Measurements from ENCODE around the gene CEP57L1. TPM values are rescaled to one million over a fixed set of nuclear protein-coding genes. Genes with fewer than 3 reads are reported as not detected.

Gene CEP57L1
- total and polyA plus RNA-seq, 7 experiments from 2014 or later = 3.1 to 17.2 (median 6.5) TPM

DNA sequence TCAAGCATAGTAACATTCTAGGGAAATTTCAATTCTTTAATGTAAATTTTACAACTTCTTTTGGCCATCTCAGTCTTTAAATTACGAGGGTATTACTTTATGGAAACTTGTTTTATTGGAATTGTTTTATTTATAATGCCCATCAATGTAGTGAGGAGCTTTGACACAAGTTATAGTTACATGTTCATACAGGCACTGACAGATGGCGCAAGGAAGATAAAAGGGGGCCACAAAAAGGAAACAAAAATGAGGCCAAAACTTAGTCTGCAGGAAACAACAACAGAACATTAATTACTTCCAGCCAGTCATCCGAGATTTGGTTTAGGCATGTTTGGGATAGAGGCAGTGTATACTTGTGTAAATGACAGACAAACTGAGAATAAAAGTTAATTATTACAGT lies 18.9 kb upstream of the CEP57L1 start:
- POLR2A ChIA-PET = interaction anchor here (0.5 to 1.3 kb wide), 2 partner anchors 67 to 201 kb away, joined by 4 read pairs; no protein-coding TSS in a partner anchor

DNA sequence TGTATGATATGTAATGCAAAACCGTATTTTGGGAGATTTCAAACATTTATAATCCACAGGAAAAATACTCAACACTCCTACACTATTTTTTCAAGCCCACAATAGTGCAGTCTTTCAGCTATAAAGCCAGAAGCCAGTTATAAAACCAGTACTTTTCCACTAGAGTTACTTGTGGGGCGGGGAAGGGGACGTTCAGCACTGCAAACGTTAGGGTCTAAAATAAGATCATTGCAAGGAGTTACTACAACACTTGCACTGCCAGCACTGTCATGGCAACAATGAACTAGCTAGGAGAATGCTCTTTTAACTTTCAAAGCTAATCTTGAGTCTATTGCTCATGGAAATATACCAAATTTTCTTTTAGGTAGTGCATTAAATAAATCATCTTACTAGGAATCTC lies 15.3 kb upstream of the CEP57L1 start:
- Mint-ChIP-seq H3K27ac (no peak overlapping the region), H3K4me3 (no peak overlapping the region), H3K36me3 (peaks cover 0 to 4% (median 0%) of the 10 kb centered on the region in 5 donors), H3K27me3 (peaks cover 0 to 7% (median 0%) of the 10 kb centered on the region in 5 donors), H3K4me1 (peaks cover 0 to 4% (median 0%) of the 10 kb centered on the region in 7 donors), H3K9me3 (no peaks in the 10 kb centered on the region)
- intact Hi-C loops (cut with micrococcal nuclease) = no loop called here
- no peaks in the 10 kb centered on the region for H3K4me1 ChIP-seq (ENCODE audit: control insufficient read depth in 2 of 2, insufficient read depth in 2 of 2, low read length in 2 of 2)
- no peak for ATAC-seq
- ChIA-PET CTCF (interaction anchor here (0.7 kb wide), 1 partner anchor 782 kb away, joined by 3 read pairs; no protein-coding TSS in a partner anchor), POLR2A (interaction anchor here (0.6 kb wide), 3 partner anchors 152 to 543 kb away, joined by 3 to 4 read pairs (median 3); no protein-coding TSS in a partner anchor)
- H3K27ac ChIP-seq (ENCODE audit: low read depth, low read length) = no peak overlapping the region
- DNase-seq = no peak
- no peaks in the 10 kb centered on the region for H3K9me3 ChIP-seq (ENCODE audit: control insufficient read depth in 2 of 3, low read length in 3 of 3)
- H3K36me3 ChIP-seq (ENCODE audit: control insufficient read depth in 2 of 3, insufficient read depth in 3 of 3, low read length in 3 of 3) = no peaks in the 10 kb centered on the region
- H3K4me3 ChIP-seq (ENCODE audit: low read length) = no peak overlapping the region
- H3K27me3 ChIP-seq (ENCODE audit: control insufficient read depth in 2 of 2, insufficient read depth in 2 of 2, low read length in 2 of 2) = no peaks in the 10 kb centered on the region

More for the DNA sequence above, 18.9 kb upstream of the CEP57L1 start:
- Mint-ChIP-seq H3K4me1 (peaks cover 11 to 19% (median 13%) of the 10 kb centered on the region in 7 donors), H3K27ac (no peak overlapping the region), H3K9me3 (no peaks in the 10 kb centered on the region), H3K36me3 (peaks cover 0 to 2% (median 0%) of the 10 kb centered on the region in 5 donors), H3K4me3 (no peak overlapping the region), H3K27me3 (peaks cover 0 to 14% (median 0%) of the 10 kb centered on the region in 5 donors)
- no peaks in the 10 kb centered on the region for H3K9me3 ChIP-seq (ENCODE audit: control insufficient read depth in 2 of 3, low read length in 3 of 3)
- DNase-seq (no peak), ATAC-seq (no peak)
- no peak overlapping the region for H3K4me3 ChIP-seq (ENCODE audit: low read length)
- H3K36me3 ChIP-seq (ENCODE audit: control insufficient read depth in 2 of 3, insufficient read depth in 3 of 3, low read length in 3 of 3) = no peaks in the 10 kb centered on the region
- CTCF ChIA-PET = interaction anchor here (0.7 to 7.7 kb wide), 5 partner anchors 19 to 543 kb away, joined by 3 to 143 read pairs (median 3); partner anchors contain the start of genes CD164, CEP57L1 and SESN1
- no peaks in the 10 kb centered on the region for H3K27me3 ChIP-seq (ENCODE audit: control insufficient read depth in 2 of 2, insufficient read depth in 2 of 2, low read length in 2 of 2)
- intact Hi-C loops (cut with micrococcal nuclease) = no loop called here
- no peak overlapping the region for H3K27ac ChIP-seq (ENCODE audit: low read depth, low read length)
- H3K4me1 ChIP-seq (ENCODE audit: control insufficient read depth in 2 of 2, insufficient read depth in 2 of 2, low read length in 2 of 2) = peaks cover 13 to 19% of the 10 kb centered on the region in 2 donors

DNA sequence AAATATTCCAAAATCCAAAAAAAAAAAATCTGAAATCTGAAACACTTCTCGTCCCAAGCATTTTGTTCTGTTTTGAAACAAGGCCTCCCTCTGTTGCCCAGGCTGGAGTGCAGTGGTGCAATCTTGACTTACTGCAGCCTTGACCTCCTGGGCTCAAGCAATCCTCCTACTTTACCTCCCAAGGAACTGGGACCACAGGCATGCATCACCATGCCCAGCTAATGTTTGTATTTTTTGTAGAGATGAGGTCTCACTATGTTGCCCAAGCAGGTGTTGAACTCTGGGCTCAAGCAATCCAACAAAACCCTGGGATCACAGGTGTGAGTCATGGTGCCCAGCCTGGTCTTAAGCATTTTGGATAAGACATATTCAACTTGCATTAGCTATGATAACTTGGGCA lies 14.3 kb upstream of the CEP57L1 start:
- no peaks in the 10 kb centered on the region for H3K9me3 Mint-ChIP-seq
- H3K27me3 ChIP-seq (ENCODE audit: control insufficient read depth in 2 of 2, insufficient read depth in 2 of 2, low read length in 2 of 2) = no peaks in the 10 kb centered on the region
- H3K4me3 Mint-ChIP-seq = no peak overlapping the region
- H3K4me3 ChIP-seq (ENCODE audit: low read length) = no peak overlapping the region
- no peak overlapping the region for H3K27ac ChIP-seq (ENCODE audit: low read depth, low read length)
- peaks cover 0 to 3% (median 0%) of the 10 kb centered on the region in 5 donors for H3K27me3 Mint-ChIP-seq
- intact Hi-C loops (cut with micrococcal nuclease) = no loop called here
- peaks cover 0 to 3% (median 0%) of the 10 kb centered on the region in 7 donors for H3K4me1 Mint-ChIP-seq
- DNase-seq (no peak), ATAC-seq (no peak)
- H3K36me3 ChIP-seq (ENCODE audit: control insufficient read depth in 2 of 3, insufficient read depth in 3 of 3, low read length in 3 of 3) = no peaks in the 10 kb centered on the region
- CTCF ChIA-PET = interaction anchor here (1.4 kb wide), 1 partner anchor 8 kb away, joined by 9 read pairs; no protein-coding TSS in a partner anchor
- POLR2A ChIA-PET = interaction anchor here (0.6 to 1.0 kb wide), 2 partner anchors 71 to 292 kb away, joined by 3 to 4 read pairs; no protein-coding TSS in a partner anchor
- peaks cover 0 to 4% (median 0%) of the 10 kb centered on the region in 5 donors for H3K36me3 Mint-ChIP-seq
- H3K4me1 ChIP-seq (ENCODE audit: control insufficient read depth in 2 of 2, insufficient read depth in 2 of 2, low read length in 2 of 2) = no peaks in the 10 kb centered on the region
- no peaks in the 10 kb centered on the region for H3K9me3 ChIP-seq (ENCODE audit: control insufficient read depth in 2 of 3, low read length in 3 of 3)
- H3K27ac Mint-ChIP-seq = peak overlapping the region in 1 of 9 donors; percentile 41

DNA sequence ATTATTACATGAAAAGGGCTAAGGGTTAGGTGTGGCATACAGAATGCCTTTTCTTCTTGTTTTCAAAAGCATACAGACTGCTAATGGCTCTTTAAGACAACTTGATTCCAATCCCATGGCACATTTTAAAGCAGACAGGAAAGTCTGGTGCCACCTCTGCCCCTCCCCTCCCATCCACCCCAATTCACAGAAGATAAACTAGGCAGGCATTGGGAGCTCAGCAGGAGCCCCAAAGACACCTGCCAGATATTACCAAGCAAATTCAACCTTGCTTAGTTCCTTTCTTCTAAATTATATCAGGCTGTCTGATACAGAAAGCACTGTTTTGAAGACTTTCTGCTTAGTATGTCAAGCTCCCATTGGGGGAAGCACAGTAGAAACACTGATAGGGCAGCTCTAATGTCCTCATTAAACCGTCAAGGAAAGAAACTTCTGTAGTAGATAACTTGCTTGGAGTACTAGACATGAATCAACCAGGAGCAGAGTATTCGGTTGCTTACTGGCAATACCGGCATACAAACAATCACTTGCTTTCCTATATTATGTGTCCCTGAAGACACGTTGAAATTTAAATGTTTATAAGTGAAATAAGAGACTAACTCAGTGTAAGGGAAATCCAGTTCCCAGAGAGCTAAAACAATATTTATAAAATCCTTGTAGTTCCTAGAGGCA lies 13.7 kb upstream of the CEP57L1 start:
- Histone ChIP-seq H3K27me3 (ENCODE audit: control insufficient read depth in 2 of 2, insufficient read depth in 2 of 2, low read length in 2 of 2) (no peaks in the 10 kb centered on the region), H3K9me3 (ENCODE audit: control insufficient read depth in 2 of 3, low read length in 3 of 3) (no peaks in the 10 kb centered on the region), H3K27ac (ENCODE audit: low read depth, low read length) (no peak overlapping the region), H3K4me3 (ENCODE audit: low read length) (no peak overlapping the region), H3K4me1 (ENCODE audit: control insufficient read depth in 2 of 2, insufficient read depth in 2 of 2, low read length in 2 of 2) (no peaks in the 10 kb centered on the region), H3K36me3 (ENCODE audit: control insufficient read depth in 2 of 3, insufficient read depth in 3 of 3, low read length in 3 of 3) (no peaks in the 10 kb centered on the region)
- DNase-seq (no peak), ATAC-seq (no peak)
- POLR2A ChIA-PET = interaction anchor here (0.6 to 1.0 kb wide), 2 partner anchors 72 to 292 kb away, joined by 3 to 4 read pairs; no protein-coding TSS in a partner anchor
- H3K4me1 Mint-ChIP-seq = peaks cover 0 to 2% (median 0%) of the 10 kb centered on the region in 7 donors
- no peak overlapping the region for H3K27ac Mint-ChIP-seq
- H3K27me3 Mint-ChIP-seq = peaks cover 0 to 2% (median 0%) of the 10 kb centered on the region in 5 donors
- H3K9me3 Mint-ChIP-seq = no peaks in the 10 kb centered on the region
- intact Hi-C loops (cut with micrococcal nuclease) = no loop called here
- CTCF ChIA-PET = interaction anchor here (1.4 kb wide), 1 partner anchor 9 kb away, joined by 9 read pairs; no protein-coding TSS in a partner anchor
- H3K4me3 Mint-ChIP-seq = no peak overlapping the region
- peaks cover 0 to 4% (median 0%) of the 10 kb centered on the region in 5 donors for H3K36me3 Mint-ChIP-seq

DNA sequence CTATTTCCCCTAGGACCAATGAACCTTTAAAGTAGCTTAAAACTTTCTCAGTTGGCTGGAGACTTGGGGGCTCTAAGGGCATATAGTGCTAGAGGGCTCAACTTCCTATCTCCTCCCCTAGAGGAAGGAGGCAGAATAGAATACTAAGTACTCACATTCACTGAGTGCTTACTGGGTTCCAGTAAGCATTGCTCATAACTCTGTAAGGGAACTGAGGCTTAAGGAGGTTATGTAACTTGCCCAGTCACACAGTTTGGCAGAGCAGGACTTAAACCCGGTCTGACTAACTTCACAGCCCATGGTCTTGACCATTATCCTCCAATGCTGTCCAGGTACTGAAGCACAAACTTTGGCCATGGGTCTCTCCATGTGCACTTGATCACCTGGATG lies 13.1 kb upstream of the CEP57L1 start:
- H3K9me3 Mint-ChIP-seq = no peaks in the 10 kb centered on the region
- Histone ChIP-seq H3K4me1 (ENCODE audit: control insufficient read depth in 2 of 2, insufficient read depth in 2 of 2, low read length in 2 of 2) (no peaks in the 10 kb centered on the region), H3K9me3 (ENCODE audit: control insufficient read depth in 2 of 3, low read length in 3 of 3) (no peaks in the 10 kb centered on the region), H3K27ac (ENCODE audit: low read depth, low read length) (no peak overlapping the region), H3K4me3 (ENCODE audit: low read length) (no peak overlapping the region), H3K36me3 (ENCODE audit: control insufficient read depth in 2 of 3, insufficient read depth in 3 of 3, low read length in 3 of 3) (no peaks in the 10 kb centered on the region), H3K27me3 (ENCODE audit: control insufficient read depth in 2 of 2, insufficient read depth in 2 of 2, low read length in 2 of 2) (no peaks in the 10 kb centered on the region)
- H3K27ac Mint-ChIP-seq = no peak overlapping the region
- H3K27me3 Mint-ChIP-seq = peaks cover 0 to 2% (median 0%) of the 10 kb centered on the region in 5 donors
- CTCF ChIA-PET = interaction anchor here (1.4 kb wide), 1 partner anchor 9 kb away, joined by 9 read pairs; no protein-coding TSS in a partner anchor
- DNase-seq (no peak), ATAC-seq (peak; percentile 61)
- H3K4me1 Mint-ChIP-seq = peaks cover 0 to 2% (median 1%) of the 10 kb centered on the region in 7 donors
- peaks cover 0 to 6% (median 0%) of the 10 kb centered on the region in 5 donors for H3K36me3 Mint-ChIP-seq
- no peak overlapping the region for H3K4me3 Mint-ChIP-seq
- POLR2A ChIA-PET = interaction anchor here (0.5 to 1.0 kb wide), 2 partner anchors 72 to 92 kb away, joined by 4 to 6 read pairs; no protein-coding TSS in a partner anchor
- intact Hi-C loops (cut with micrococcal nuclease) = no loop called here

DNA sequence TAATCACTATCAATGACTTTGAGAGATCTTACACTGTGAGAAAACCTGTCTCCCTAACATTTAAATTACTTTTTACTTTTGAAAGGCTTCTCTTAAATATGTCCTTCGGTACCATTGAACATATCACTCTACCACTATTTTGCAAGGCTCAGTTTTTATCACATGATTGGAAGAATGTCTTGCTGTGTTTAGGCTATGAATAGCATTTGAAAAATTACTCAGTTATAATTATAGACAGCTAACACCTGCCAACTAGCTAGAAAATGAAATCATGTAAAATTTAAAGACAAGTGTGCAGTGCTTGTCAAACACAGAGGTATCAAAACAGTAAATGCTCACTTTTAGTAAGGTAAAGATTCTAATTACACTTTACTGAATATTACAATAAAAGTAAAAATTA lies 11.7 kb upstream of the CEP57L1 start:
- Mint-ChIP-seq H3K36me3 (peaks cover 0 to 8% (median 0%) of the 10 kb centered on the region in 5 donors), H3K4me3 (no peak overlapping the region), H3K27me3 (peaks cover 0 to 2% (median 0%) of the 10 kb centered on the region in 5 donors), H3K27ac (no peak overlapping the region), H3K4me1 (peaks cover 0 to 10% (median 7%) of the 10 kb centered on the region in 7 donors), H3K9me3 (no peaks in the 10 kb centered on the region)
- ChIA-PET CTCF (interaction anchor here (0.6 kb wide), 1 partner anchor 10 kb away, joined by 3 read pairs; no protein-coding TSS in a partner anchor), POLR2A (no interaction called here)
- H3K4me3 ChIP-seq (ENCODE audit: low read length) = no peak overlapping the region
- no peaks in the 10 kb centered on the region for H3K4me1 ChIP-seq (ENCODE audit: control insufficient read depth in 2 of 2, insufficient read depth in 2 of 2, low read length in 2 of 2)
- H3K27ac ChIP-seq (ENCODE audit: low read depth, low read length) = no peak overlapping the region
- H3K9me3 ChIP-seq (ENCODE audit: control insufficient read depth in 2 of 3, low read length in 3 of 3) = no peaks in the 10 kb centered on the region
- H3K27me3 ChIP-seq (ENCODE audit: control insufficient read depth in 2 of 2, insufficient read depth in 2 of 2, low read length in 2 of 2) = no peaks in the 10 kb centered on the region
- no peak for ATAC-seq
- no peaks in the 10 kb centered on the region for H3K36me3 ChIP-seq (ENCODE audit: control insufficient read depth in 2 of 3, insufficient read depth in 3 of 3, low read length in 3 of 3)
- intact Hi-C loops (cut with micrococcal nuclease) = no loop called here
- no peak for DNase-seq
